Endothelial cell of hepatic sinusoid (primary cell): Measurements from ENCODE around the gene ACSF3.

Experiments
- in situ Hi-C: cut with HindIII; loops from 2 replicates; pipeline ENCODE4 v1.10.0; 2017; ENCODE audit warnings: low sequenced_read_pairs

ACSF3 gene

GRCh38 chr16:89093602-89094251 is at the start of gene ACSF3:
Gene ACSF3, plus strand, starts transcription at chr16:89093852. Its CDS starts 6,830 bp downstream, at chr16:89100682.
- in situ Hi-C loops = no loop called here

- in situ Hi-C loops = loop anchor here (5.0 kb wide), 3 partner anchors 53 to 83 kb away; no protein-coding TSS in a partner anchor
These were observed 49.1 kb upstream of the ACSF3 start for GRCh38 chr16:89044418-89045180.

DNA sequence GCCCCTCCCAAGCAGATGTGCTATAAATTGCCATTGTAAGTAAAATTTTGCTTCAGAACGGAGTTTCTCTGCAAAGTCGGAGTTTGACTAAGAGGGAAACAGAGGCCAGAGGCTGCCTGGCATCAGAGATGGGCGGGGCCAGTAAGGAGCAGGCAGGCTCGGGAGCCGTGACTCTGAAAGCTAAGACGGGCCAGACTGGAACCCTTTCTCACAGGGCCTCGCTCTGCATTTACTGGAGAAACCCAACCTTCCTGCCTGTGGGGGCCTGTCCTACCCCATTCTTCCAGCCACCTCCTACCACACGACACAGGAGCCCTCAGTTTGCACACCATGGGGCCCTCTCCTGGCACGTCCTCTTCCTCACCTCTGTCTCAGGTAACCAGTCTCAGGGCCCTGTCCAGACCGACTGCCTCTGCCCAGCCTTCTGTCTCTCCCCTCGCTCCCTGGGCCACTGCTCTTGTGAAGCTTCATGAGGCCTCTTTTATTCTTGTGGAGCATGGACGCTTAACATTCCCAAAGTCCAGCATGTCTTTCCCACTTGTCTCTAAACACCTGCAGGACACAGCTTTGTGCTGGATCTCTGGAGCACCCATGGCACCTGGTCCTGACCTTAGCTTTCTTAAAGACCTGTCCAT is 48.4 kb upstream of the ACSF3 start:
- in situ Hi-C loops = loop anchor here (5.0 kb wide), 3 partner anchors 52 to 82 kb away; no protein-coding TSS in a partner anchor

DNA sequence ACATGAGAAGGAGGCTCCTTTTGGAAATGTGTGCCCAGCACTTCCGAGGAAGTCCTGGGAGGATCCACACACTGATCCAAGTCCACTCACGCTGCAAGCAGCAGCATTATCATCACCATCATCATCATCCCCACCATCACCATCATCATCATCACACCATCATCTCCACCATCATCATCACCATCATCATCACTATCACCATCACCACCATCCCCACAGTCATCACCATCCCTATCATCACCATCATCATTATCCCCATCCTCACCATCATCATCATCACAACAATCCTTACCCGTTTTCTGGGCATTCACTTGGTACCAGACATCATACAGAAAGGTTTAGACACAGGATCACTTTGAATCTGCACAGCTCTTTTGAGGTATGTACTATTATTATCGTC is 47.8 kb upstream of the ACSF3 start:
- in situ Hi-C loops = loop anchor here (5.0 kb wide), 3 partner anchors 51 to 81 kb away; no protein-coding TSS in a partner anchor

DNA sequence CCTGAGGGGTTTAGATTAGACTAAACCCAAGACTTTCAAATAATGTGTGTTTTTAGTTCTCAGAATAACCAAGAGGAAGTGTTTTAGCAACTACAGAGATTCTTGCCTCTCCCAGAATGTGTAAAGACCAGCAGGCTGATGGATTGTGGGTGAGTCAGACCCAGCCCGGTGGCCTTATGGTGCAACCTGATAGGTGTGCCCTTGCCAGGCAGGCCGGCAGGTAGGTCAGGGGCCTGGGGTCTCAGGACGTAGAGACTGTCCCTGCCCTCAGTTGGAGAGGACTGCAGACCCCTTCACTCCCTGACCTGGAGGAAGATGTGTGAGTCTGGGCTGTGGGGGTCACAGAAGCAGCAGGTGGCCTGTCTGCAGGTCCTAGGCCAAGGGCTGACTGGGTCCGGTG is 47.2 kb upstream of the ACSF3 start:
- in situ Hi-C loops = loop anchor here (5.0 kb wide), 3 partner anchors 51 to 81 kb away; no protein-coding TSS in a partner anchor

DNA sequence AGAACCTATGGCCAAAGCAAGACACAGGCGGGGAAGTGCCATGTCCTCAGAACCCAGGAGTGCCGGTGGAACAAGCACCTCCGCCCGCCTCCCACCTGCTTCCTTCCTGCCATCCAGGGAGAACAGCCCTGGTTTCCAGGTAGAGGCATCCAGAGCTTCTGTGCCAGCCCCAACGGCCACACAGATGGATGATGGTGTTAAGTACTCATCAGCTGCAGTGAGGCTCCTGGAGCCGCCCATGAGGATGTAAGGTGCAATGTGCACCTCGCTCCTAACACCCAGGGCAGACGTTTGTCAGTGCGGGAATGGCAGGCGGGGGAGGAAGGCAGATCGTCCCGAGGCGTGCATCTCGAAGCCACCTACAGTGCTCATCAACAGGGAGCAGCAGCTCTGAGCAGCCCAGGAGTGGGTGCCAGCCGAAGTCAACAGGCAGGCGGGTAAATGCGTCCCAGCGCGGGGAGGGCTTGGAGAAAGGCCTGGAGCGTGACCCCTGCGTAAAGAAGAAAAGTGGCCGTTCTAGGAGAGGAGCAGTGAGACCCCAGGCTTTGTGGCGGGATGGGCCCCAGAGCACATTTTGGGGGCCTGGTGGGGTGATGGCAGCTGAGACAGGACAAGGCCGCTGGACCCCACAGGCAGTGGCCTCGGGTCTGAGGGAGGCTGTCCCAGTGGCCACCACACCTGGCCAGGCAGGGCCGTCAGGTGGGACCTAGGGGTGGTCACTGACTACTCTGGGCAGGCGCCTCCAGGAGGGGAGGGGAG is 46.1 kb upstream of the ACSF3 start:
- in situ Hi-C loops = loop anchor here (5.0 kb wide), 3 partner anchors 50 to 80 kb away; no protein-coding TSS in a partner anchor

DNA sequence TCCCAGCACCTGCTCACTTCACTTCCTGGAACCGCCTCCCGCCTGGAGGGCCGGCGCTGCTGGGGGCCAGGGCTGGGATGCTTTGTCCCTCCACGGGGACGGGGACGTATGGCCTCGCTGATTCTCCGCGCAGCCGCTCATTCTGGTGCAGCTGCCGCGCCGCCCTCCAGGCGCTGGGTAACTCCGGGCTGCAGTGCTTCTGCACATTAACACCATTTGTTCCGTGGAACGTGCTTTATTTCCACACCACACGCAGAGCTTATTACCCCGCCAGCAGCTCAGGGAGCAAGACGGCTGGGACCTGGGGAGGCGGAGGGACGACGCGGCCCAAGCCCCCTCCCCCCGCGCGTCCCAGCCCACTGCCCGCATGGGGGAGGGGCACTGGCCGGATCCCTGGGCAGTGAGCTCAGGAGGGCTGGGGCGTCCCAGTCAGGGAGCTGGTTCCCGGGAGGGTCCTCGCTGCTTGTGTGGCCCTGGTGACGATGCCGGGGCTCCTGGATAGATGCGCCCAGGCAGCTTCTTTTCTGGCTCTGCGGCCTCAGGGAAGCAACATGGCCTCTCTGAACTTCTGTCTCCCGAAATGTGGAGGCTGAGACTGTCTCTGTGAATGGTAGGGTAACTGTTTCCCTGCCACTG is 45.4 kb upstream of the ACSF3 start:
- in situ Hi-C loops = loop anchor here (5.0 kb wide), 3 partner anchors 49 to 79 kb away; no protein-coding TSS in a partner anchor

DNA sequence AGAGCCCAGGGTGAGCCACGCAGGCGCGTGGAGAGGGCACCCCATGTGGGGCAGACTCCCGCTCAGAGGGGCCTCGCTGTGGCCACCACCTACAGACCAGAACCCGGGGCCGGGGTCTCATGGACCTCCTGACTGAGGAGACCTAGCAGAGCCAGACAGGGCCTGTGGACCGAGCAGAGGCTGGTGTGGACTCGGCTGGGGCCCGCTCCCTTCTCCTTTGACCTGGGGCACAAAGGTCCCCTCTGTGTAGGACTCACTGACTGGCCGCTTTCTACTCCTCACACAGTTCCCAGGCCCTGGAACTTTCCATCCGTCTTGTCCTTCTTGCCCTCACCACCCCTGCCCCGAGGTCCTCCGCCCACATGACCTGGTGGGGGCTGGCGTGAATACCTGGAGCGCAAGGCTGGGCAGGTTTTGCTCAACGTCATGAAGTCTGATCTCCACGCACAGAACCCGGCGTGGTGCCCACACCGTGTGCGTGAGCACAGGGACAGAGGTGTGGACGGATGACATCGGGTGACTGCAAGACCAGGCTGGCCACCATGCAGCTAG is 44.7 kb upstream of the ACSF3 start:
- in situ Hi-C loops = loop anchor here (5.0 kb wide), 3 partner anchors 48 to 78 kb away; no protein-coding TSS in a partner anchor

DNA sequence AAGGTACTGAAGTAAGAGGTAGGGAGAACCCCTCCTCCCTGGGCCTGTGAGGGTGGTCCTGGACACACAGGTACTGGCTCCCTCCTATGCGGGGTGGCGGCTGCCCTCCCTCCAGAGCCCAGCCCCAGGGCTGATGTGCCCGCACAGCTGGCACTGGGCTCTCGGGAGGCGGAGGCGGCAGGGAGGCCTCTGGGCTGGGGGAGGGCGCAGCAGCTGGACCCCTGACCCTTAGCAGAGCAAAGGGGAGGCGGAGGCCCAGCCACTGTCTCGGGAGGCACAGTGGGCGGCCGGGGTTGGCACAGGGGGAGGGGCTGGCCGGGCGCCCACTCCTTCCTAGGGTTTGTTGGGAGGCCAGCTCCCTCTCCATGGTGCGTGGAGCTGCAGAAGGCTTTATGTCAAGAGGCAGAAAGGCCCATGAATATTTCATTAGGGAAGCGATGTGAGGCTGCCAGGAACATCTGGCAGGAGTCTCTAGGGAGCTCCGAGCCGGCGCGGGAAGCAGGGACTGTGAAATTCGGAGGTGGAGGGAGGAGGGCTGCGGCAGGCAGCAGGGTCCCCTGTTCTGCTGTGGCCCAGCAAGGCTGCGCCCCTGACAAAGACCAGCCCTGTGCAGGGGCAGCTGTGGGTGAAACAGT is 44.1 kb upstream of the ACSF3 start:
- in situ Hi-C loops = loop anchor here (5.0 kb wide), 3 partner anchors 48 to 78 kb away; no protein-coding TSS in a partner anchor

DNA sequence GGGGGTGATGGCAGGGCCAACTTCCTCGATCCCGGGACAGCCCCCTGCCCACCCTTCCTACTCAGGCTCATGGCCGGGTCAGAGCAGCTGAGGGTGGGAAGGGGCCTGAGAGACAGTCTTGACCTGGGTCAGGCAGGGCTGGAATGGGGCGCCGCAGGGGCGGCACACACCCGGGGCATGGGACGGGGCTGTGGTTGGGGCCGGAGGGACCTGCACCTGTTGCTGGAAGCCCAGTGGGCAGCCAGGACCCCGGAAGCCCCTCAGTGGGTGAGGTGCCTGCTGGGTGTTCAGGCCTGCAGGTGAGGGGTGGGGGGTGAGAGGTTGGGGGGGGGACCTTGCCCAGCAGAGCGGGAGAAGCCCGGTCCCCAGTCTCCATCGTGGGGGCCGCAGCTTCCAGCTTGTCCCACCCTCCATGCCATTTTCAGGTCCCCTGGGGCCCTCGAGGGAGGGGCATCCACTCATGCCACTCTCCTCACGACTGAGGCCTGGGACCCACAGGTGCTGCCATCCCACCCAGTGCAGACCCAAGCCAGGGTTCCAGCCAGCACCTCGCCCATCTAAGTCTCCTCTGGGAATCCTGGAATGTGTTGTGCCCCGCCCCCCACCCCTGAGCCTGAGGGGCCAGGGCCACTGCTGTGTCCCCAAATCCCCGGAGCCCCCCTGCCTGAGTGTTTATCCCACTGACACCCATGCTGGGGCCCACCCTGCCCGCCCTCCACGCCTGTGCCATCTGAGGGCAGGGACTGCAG is 43.4 kb upstream of the ACSF3 start:
- in situ Hi-C loops = no loop called here

DNA sequence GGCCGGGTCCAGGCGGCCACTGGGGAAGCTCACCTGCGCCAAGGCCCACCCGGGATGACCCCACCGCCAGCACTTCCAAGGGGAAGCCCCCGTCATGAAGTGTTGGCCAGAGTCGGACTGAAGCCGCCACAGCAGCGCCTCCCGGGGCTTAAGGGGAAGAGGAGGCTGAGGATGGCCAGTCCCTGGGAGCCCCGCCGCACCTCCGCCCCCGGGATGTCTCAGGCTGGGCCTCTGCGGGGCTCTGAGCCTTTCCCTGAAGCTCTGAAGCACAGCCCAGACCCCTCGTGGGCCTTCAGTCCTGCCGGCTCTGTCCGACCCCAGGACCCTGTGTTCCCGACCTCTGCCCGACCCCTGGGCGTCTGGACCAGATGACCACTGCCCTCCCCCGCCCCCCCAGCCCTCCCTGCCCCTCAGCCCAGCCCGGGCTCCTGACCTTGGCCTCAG is 42.8 kb upstream of the ACSF3 start:
- in situ Hi-C loops = no loop called here

- in situ Hi-C loops = no loop called here
These were observed 42.0 kb upstream of the ACSF3 start for GRCh38 chr16:89051521-89052166.

DNA sequence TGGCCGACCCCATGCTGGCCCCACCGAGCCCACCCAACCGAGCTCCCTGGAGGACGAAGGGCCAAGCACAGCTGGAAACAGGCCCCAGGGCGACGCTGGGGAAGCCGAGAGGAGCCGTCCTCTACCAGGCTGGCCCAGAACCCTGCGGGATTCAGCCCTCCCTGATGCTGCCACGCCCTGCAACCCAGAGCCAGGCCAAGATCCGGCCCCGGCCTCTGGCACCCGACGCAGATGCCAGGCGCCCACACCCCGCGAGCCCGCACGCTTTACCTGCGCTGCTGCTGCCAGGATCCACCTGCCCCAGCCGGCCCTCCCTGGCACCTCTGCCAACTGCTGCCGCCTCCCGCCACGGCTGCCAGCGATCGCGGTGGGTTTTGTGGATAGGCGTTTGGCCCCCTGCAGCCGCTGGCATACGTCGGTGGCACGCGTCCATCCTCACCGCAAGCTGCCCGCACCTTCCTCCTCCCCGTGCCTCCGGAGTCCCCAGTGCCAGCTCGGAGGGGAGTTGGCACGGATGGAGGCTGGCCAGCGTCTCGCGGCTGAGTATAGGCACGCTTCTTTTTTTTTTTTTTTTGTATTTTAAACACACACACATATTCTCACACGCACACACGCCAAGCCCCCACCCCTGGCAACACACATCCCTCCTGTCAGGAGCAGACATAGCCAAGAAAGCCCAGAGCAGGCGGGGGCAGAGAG is 41.3 kb upstream of the ACSF3 start:
- in situ Hi-C loops = no loop called here

GRCh38 chr16:89052890-89053724 is 40.5 kb upstream of the ACSF3 start:
- in situ Hi-C loops = no loop called here

GRCh38 chr16:89053725-89054029 is 40.0 kb upstream of the ACSF3 start:
- in situ Hi-C loops = no loop called here

DNA sequence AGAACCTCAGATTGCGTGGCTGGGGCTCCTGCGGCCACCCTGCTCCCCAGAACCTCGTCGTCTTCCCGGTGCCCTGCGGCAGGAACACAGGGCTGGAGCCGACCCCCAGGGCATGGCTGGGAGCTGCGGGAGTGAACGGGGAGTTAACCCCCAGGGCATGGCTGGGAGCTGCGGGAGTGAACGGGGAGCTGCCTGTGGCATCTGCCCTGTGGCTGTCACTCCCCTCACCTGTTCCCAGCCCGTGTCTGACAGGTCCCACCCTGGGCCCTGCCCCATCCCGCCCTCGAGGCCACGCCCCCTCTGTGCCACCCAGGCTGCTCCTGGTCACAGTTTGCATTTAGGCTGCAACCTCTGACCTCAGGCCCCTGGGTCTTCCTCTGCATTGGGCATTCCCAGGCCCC is 39.4 kb upstream of the ACSF3 start:
- in situ Hi-C loops = no loop called here

DNA sequence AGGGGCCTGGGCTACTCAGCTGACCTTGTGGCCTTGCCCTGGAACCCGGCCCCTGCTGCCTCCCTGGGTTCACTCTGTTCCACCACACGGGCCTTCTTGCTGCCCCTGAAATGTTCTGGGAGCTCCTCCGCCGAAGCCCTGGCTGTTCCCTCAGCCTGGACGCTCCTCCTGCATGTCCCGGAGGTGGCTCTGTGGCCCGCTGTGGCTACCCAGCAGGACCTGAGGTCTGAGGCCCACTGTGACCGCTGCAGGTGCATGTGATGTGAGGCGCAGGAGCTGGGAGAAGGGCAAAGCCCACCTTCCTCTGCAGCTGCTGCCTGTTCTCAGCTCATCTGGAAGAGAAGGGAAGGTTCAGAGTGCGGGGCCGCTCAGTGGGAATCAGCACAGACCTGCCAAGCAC is 38.9 kb upstream of the ACSF3 start:
- in situ Hi-C loops = no loop called here
